Ammon's horn (tissue), 1 donor: Measurements from ENCODE around the gene RASD2.

Experiments used
- DNase-seq: peaks from one replicate; pipeline ENCODE4 v3.0.0-alpha.2; 2016; ENCODE audit warnings: low spot score

The RASD2 gene

GRCh38 chr22:35560366-35560765, 19.7 kb downstream of the RASD2 start:
- DNase-seq, result no peak

GRCh38 chr22:35560824-35561223, 20.2 kb downstream of the RASD2 start:
- no peak for DNase-seq

DNA sequence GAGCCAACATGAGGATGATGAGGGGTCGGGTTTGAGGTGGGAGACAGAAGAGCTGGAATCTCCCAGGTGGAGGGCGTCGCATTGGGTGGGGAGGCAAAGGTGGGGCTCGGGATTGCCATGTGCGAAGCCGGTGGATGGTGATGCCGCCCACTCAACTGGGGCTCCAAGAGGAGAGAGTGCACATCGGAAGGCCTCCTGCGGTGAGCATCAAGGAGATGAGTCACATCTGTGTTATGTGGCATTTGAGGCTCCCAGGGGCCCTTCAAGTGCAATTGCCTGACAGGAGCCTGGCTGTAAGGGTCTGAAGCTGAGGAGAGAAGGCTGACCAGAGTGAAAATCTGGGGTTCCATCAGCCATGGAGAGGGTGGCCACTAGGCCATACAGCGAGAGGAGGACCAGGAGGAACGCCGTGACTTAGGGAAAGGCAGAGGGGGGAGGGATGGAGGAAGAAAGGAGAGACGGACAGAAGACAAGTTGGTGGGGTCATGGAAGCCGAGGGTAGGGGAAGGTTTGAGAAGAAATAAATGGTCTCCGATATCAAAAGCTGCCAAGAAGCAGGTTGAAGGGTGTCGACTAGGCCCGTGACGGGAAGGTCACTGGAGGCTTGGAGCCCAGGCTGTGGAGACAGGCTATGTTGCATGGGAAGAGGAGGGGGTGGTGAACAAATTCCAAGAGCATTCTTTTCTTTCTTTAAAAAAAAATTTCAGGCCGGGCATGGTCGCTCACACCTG, 21.3 kb downstream of the RASD2 start:
- DNase-seq, result no peak

GRCh38 chr22:35563211-35563610, 22.6 kb downstream of the RASD2 start:
- DNase-seq, result no peak

DNA sequence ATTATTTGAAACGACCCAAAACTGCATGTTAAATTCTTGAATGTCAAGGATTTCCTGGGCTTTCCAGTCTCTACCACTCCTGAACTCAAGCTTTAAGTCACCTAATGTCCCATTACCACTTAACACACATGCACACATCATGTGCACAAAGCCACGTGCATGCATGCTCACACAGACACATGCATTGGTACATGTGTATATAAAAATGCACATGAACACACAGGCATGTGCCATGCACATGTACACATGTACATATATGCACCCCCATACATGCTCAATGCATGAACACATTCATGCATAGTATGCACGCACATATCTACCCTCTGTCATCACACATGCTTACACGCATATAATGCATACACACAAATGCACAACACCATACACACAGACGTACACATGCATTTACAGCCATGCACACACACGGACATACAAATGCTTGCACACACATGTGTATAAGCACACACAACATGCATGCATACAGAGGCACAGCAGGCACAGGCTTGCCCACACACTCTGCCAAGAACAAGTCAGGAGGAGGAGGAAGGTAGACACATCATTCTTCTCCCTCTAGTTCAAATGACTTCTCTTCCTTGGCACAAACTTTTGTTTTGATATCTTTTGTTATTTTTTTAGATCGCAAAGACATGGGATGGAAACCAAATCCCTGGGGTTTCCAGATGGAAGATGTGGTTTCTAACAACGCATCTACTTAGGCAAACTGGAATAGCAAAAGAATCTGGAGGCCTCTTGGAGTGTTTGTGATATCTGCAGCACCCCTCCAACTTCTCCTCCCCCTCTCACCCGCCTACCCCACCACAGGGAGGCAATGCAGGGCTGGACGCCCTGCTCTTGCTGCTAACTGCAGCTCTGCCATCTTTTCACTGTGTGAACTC, 24.6 kb downstream of the RASD2 start:
- DNase-seq, result no peak

- no peak for DNase-seq
These were observed 26.9 kb downstream of the RASD2 start for GRCh38 chr22:35567351-35568141.

DNA sequence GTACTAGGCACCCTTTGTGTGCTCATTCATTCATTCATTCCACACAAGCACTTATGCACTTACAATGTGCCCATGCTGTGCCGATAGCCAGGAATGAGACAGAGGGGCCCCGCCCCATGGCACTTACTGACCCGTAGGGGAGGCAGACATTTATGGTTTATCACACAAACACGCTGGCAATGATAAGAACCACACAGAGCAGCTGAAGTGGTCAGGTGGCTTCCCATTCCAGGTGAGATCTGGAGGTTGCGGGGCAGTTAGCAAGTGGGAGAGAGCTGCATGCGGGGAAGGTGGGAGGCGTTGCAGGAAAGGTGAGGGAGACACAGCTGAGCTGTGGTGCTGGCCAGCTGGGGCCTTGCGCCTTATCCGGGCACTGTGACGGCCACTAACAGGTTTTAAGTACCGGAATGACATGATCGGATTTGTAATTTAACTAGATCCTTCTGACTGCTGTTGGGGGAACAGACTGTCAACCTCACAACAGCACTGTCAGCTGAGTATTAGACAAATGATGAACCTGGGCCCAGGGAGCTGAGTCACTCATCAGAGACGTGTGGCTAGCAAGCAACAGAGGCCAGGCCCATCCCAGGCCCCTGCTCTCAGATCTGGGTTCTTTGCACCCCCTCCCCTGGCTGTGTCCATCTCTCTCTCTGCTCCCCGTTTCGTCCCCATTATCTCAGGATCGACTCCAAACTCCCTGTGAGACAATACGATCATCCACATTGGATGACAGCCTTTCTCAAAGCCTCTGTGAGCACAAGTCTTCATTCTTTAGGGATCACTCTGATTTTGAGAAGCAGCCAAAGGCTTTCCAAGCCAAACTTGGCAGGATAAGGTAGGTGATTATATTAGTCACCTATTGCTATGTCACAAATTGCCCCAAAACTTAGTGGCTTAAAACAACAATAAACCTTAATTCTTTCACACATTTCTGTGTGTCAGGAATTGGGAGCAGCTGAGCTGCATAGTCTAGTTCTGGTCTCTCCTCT, 28.4 kb downstream of the RASD2 start:
- no peak for DNase-seq

- DNase-seq, result no peak
These were observed 29.3 kb downstream of the RASD2 start for GRCh38 chr22:35569916-35570315.

- no peak for DNase-seq
These were observed 30.1 kb downstream of the RASD2 start for GRCh38 chr22:35570686-35571194.

- peak; percentile 51 for DNase-seq
These were observed 31.9 kb downstream of the RASD2 start for GRCh38 chr22:35572556-35572955.

DNA sequence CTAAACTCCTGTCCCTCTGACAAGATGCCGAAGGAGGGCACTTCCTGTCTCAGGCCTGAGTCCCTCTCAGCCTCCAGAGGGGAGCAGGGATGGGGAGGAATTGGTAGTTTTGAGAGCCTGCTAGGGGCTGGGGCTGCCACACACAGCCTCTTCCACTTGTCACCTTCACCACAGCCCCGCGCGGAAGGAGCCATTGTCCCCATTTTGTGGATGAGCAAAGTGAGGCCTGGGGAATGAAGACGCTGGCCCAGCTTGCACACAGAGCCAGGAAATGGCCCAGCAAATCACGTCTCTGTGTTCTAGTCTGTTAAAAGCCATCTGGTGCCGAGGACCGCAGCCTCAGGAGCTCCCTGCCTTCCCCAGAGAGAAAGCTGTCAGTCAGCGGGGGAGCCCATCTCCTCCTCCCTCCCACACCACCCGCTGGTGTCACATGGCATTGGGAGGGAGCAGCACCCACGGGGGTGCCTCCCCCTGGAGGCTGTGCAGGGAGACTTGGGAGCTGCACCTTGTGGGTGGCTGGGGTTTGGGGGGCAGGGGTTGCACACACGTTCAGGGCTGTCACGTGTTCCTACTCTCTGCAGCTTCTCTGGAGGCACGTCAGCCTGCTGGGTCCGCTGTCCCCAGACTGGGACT, 34.6 kb downstream of the RASD2 start:
- DNase-seq, result peak; percentile 24

GRCh38 chr22:35576671-35577070, 36.0 kb downstream of the RASD2 start:
- DNase-seq, result no peak

DNA sequence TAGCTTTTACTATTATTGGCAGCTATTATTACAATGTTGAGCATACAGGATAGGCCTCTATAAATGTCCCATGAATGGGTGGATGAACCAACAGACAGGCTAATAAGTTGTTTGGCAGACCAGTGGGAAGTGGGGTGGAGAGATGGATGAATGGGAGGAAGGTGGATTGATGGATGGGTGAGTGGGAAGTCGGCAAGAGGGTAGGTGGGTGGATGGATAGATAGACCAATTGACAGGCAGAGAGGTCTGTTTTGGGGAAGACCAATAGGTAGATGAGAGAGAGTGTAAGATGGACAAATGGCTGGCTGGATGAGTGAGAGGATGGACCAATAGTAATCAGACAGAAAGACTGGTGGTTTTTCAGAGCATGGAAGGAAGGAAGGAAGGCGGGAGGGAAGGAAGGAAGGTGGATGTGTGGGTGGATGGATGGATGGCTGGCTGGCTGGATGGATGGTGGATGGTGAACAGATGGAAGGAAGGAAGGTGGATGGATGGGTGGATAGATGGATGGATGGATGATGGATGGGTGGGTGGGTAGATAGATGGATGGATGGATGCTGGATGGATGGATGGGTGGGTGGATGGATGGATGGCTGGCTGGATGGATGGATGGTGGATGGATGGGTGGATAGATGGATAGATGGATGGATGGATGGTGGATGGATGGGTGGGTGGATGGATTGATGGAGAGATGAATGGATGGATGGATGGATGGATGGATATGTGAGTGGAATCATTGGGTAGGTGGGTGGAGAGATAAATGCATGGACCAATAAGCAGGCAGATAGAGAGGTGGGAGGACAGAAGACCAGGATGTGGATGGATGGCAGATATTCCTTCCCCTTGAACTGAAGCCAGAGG, 37.4 kb downstream of the RASD2 start:
- DNase-seq, result no peak

DNA sequence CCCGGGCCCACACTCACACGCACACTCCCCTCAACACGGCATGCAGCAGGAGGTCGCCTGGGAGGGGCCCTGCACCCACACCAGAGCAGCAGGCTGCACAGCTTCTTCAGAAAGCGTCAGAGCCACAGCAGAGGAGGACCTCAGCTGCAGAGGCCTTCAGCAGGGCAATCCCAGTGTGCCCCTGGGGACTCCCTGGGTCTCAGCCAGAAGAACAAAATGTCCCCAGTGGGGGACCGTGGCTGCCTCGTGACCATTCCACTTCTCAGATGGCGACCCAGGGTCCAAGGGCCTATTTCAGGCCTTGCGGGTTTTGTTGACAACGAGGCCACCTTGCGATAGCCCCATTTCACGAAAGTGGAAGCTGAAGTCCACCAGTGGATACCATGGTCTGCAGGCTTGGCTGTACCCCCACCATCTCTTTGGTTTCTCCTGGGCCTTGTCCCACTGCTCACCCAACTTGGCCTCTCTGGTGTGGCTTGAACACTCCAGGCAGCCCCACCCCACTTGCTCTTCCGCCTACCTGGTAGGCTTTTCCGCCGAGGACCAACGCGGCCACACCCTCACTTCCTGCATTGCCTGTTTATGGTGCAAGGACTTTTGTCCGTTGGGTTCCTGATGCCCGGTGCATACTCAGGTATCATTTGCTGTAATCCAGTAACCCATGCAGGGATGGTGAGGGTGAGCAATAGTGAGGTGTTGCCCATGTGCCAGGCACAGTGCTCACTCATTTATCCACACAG, 38.4 kb downstream of the RASD2 start:
- no peak for DNase-seq

DNA sequence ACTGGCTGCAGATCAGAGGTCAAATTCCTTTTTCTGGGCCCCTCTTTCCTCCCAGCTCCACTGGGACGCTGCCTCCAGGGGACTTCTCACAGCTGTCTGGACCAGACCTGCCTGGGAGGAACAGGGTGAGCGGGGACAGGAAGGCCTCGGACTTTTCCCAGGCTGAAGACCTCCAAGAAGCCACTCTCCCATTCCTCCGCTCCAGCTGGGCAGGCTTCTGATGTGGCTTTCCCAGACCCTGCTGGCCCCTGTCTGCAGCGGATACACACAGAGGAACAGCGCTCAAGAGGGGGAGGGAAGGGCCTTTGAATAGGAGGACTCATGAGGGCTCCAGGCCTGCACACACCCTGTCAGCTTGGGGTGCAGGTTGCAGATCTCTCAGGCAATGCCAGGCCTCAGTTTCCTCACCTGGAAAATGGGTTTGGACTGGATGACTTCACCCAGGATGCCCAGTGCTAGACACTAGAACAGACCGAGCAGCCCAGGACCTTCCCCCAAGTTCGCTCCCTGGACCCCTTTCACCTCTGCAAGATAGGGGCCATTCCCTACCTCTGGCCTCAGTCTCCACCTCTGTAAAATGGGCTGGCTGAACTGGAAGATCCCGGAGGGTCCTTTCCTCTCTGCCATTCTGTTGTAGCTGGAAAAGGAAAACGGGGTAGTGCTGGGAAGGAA, 39.9 kb downstream of the RASD2 start:
- DNase-seq, result no peak

- no peak for DNase-seq
These were observed 40.4 kb downstream of the RASD2 start for GRCh38 chr22:35581023-35581413.

DNA sequence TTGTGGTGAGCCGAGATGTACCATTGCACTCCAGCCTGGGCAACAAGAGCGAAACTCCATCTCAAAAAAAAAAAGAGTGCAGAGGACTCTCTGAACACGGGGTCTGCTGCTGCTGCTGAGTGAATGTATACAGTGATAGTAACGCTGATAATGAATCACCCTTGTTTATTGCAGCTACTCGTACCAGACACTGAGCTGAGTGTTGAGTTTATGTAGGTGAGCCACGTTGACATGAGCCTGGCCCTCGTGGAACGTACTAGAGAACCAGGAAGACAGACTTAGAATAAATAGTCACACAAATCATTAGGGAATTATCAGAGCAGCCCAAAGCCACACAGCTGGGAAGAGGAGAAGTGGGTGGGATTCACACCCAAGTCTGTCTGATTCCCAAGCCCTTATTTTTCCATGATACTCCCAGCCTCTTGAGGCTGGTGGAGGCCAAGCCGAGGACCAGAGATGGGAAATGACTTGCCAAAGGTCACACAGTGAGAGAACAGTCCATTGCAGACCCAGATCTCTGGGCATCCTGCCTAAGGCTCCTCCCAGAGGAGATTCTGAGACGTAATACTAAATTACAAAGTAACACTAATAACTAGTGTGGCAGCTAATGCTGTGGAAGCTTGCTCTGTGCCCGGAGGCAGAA, 41.7 kb downstream of the RASD2 start:
- DNase-seq, result no peak
